Activated CD4-positive, alpha-beta T cell treated with anti-CD3 and anti-CD28 coated beads, Interleukin-2, amount 10 ng/mL, durations not matched to agents 24 days and 14 days (primary cell): ENCODE measurements around the gene RAPGEF4. TPM values are rescaled to one million over a fixed set of nuclear protein-coding genes. Genes with fewer than 3 reads are reported as not detected.
A peak's percentile ranks its signal among the peaks of the same experiment; 100 is the strongest.

Experiments
- DNase-seq: peaks from one replicate; pipeline ENCODE4 v3.0.0; 2022
- H3K27ac Mint-ChIP-seq: one replicate; pipeline ENCODE4 v1.8.0; 2022; ENCODE audit warnings: mild to moderate bottlenecking, mixed read lengths
- H3K27me3 Mint-ChIP-seq: one replicate; pipeline ENCODE4 v1.8.0; 2022; ENCODE audit warnings: mixed read lengths
- H3K36me3 Mint-ChIP-seq: one replicate; pipeline ENCODE4 v1.8.0; 2022; ENCODE audit warnings: low read depth, mild to moderate bottlenecking, mixed read lengths
- H3K4me1 Mint-ChIP-seq: one replicate; pipeline ENCODE4 v1.8.0; 2021; ENCODE audit warnings: mixed read lengths
- H3K4me3 Mint-ChIP-seq: one replicate; pipeline ENCODE4 v1.8.0; 2022; ENCODE audit warnings: mild to moderate bottlenecking, moderate library complexity, mixed read lengths
- H3K9me3 Mint-ChIP-seq: one replicate; pipeline ENCODE4 v1.8.0; 2021; ENCODE audit warnings: mixed read lengths
- intact Hi-C: fragments of 100-400 bp; cut with micrococcal nuclease; formaldehyde crosslinking; loops from one replicate; pipeline ENCODE4 v1.15.1; 2023
- total RNA-seq: library from RNA; stranded (reverse); gene quantifications from 2 replicates; pipeline ENCODE4 v1.2.3, GENCODE V29; 2022

The RAPGEF4 gene
- total RNA-seq, 1 donor from 2014 or later = 0.37 TPM

- Mint-ChIP-seq H3K4me1 (peaks cover 6% of the 10 kb centered on the region), H3K9me3 (no peaks in the 10 kb centered on the region), H3K27ac (no peak overlapping the region), H3K27me3 (peaks cover 10% of the 10 kb centered on the region), H3K4me3 (no peak overlapping the region), H3K36me3 (no peaks in the 10 kb centered on the region)
- intact Hi-C loops = no loop called here
- DNase-seq = no peak
These were observed 99.2 kb downstream of the RAPGEF4 start for GRCh38 chr2:172834881-172835280.

GRCh38 chr2:172836347-172836821, 100.7 kb downstream of the RAPGEF4 start:
- no peaks in the 10 kb centered on the region for H3K9me3 Mint-ChIP-seq
- no peak overlapping the region for H3K4me3 Mint-ChIP-seq
- peaks cover 6% of the 10 kb centered on the region for H3K4me1 Mint-ChIP-seq
- H3K27me3 Mint-ChIP-seq = peaks cover 9% of the 10 kb centered on the region
- DNase-seq = no peak
- H3K27ac Mint-ChIP-seq = no peak overlapping the region
- no peaks in the 10 kb centered on the region for H3K36me3 Mint-ChIP-seq
- intact Hi-C loops = no loop called here

- H3K27ac Mint-ChIP-seq = no peak overlapping the region
- peaks cover 9% of the 10 kb centered on the region for H3K27me3 Mint-ChIP-seq
- peaks cover 6% of the 10 kb centered on the region for H3K4me1 Mint-ChIP-seq
- intact Hi-C loops = no loop called here
- DNase-seq = no peak
- no peaks in the 10 kb centered on the region for H3K36me3 Mint-ChIP-seq
- H3K4me3 Mint-ChIP-seq = no peak overlapping the region
- H3K9me3 Mint-ChIP-seq = no peaks in the 10 kb centered on the region
These were observed 101.2 kb downstream of the RAPGEF4 start for GRCh38 chr2:172836827-172837226.

GRCh38 chr2:172839446-172839845, 103.8 kb downstream of the RAPGEF4 start:
- peaks cover 5% of the 10 kb centered on the region for H3K27me3 Mint-ChIP-seq
- no peak overlapping the region for H3K27ac Mint-ChIP-seq
- H3K4me3 Mint-ChIP-seq = no peak overlapping the region
- H3K36me3 Mint-ChIP-seq = no peaks in the 10 kb centered on the region
- intact Hi-C loops = no loop called here
- DNase-seq = no peak
- H3K4me1 Mint-ChIP-seq = peaks cover 5% of the 10 kb centered on the region
- H3K9me3 Mint-ChIP-seq = no peaks in the 10 kb centered on the region

- Mint-ChIP-seq H3K4me3 (no peak overlapping the region), H3K4me1 (no peaks in the 10 kb centered on the region), H3K36me3 (no peaks in the 10 kb centered on the region), H3K9me3 (no peaks in the 10 kb centered on the region), H3K27me3 (peaks cover 2% of the 10 kb centered on the region), H3K27ac (no peak overlapping the region)
- intact Hi-C loops = no loop called here
- no peak for DNase-seq
These were observed 107.0 kb downstream of the RAPGEF4 start for GRCh38 chr2:172842511-172843265.

- Mint-ChIP-seq H3K27ac (no peak overlapping the region), H3K9me3 (no peaks in the 10 kb centered on the region), H3K27me3 (peaks cover 2% of the 10 kb centered on the region), H3K36me3 (no peaks in the 10 kb centered on the region), H3K4me1 (no peaks in the 10 kb centered on the region), H3K4me3 (no peak overlapping the region)
- no peak for DNase-seq
- intact Hi-C loops = no loop called here
These were observed 107.6 kb downstream of the RAPGEF4 start for GRCh38 chr2:172843266-172843582.

- no peak for DNase-seq
- Mint-ChIP-seq H3K4me3 (no peak overlapping the region), H3K36me3 (no peaks in the 10 kb centered on the region), H3K27me3 (peaks cover 2% of the 10 kb centered on the region), H3K9me3 (no peaks in the 10 kb centered on the region), H3K4me1 (no peaks in the 10 kb centered on the region), H3K27ac (no peak overlapping the region)
- intact Hi-C loops = no loop called here
These were observed 108.5 kb downstream of the RAPGEF4 start for GRCh38 chr2:172843902-172844715.

GRCh38 chr2:172845028-172845630, 109.5 kb downstream of the RAPGEF4 start:
- no peaks in the 10 kb centered on the region for H3K9me3 Mint-ChIP-seq
- peaks cover under 1% of the 10 kb centered on the region for H3K27me3 Mint-ChIP-seq
- H3K27ac Mint-ChIP-seq = no peak overlapping the region
- H3K4me3 Mint-ChIP-seq = no peak overlapping the region
- no peaks in the 10 kb centered on the region for H3K36me3 Mint-ChIP-seq
- intact Hi-C loops = no loop called here
- DNase-seq = no peak
- no peaks in the 10 kb centered on the region for H3K4me1 Mint-ChIP-seq

GRCh38 chr2:172846551-172846950, 110.9 kb downstream of the RAPGEF4 start:
- Mint-ChIP-seq H3K27me3 (no peaks in the 10 kb centered on the region), H3K9me3 (no peaks in the 10 kb centered on the region), H3K27ac (no peak overlapping the region), H3K4me1 (no peaks in the 10 kb centered on the region), H3K4me3 (no peak overlapping the region), H3K36me3 (no peaks in the 10 kb centered on the region)
- intact Hi-C loops = no loop called here
- no peak for DNase-seq

- Mint-ChIP-seq H3K27me3 (no peaks in the 10 kb centered on the region), H3K9me3 (no peaks in the 10 kb centered on the region), H3K27ac (no peak overlapping the region), H3K4me3 (no peak overlapping the region), H3K36me3 (no peaks in the 10 kb centered on the region), H3K4me1 (no peaks in the 10 kb centered on the region)
- intact Hi-C loops = no loop called here
- no peak for DNase-seq
These were observed 111.5 kb downstream of the RAPGEF4 start for GRCh38 chr2:172847188-172847587.

- intact Hi-C loops = no loop called here
- Mint-ChIP-seq H3K27me3 (peaks cover 1% of the 10 kb centered on the region), H3K4me3 (no peak overlapping the region), H3K36me3 (no peaks in the 10 kb centered on the region), H3K9me3 (no peaks in the 10 kb centered on the region), H3K27ac (no peak overlapping the region), H3K4me1 (no peaks in the 10 kb centered on the region)
- DNase-seq = no peak
These were observed 112.9 kb downstream of the RAPGEF4 start for GRCh38 chr2:172848519-172848918.

- intact Hi-C loops = no loop called here
- no peak overlapping the region for H3K27ac Mint-ChIP-seq
- H3K4me1 Mint-ChIP-seq = no peaks in the 10 kb centered on the region
- H3K4me3 Mint-ChIP-seq = no peak overlapping the region
- no peaks in the 10 kb centered on the region for H3K9me3 Mint-ChIP-seq
- peaks cover 6% of the 10 kb centered on the region for H3K27me3 Mint-ChIP-seq
- H3K36me3 Mint-ChIP-seq = no peaks in the 10 kb centered on the region
- DNase-seq = peak; percentile 16
These were observed 114.0 kb downstream of the RAPGEF4 start for GRCh38 chr2:172849519-172850217.

- H3K27me3 Mint-ChIP-seq = peaks cover 12% of the 10 kb centered on the region
- intact Hi-C loops = no loop called here
- H3K27ac Mint-ChIP-seq = no peak overlapping the region
- no peaks in the 10 kb centered on the region for H3K9me3 Mint-ChIP-seq
- H3K4me1 Mint-ChIP-seq = no peaks in the 10 kb centered on the region
- no peaks in the 10 kb centered on the region for H3K36me3 Mint-ChIP-seq
- no peak for DNase-seq
- H3K4me3 Mint-ChIP-seq = no peak overlapping the region
These were observed 119.9 kb downstream of the RAPGEF4 start for GRCh38 chr2:172855588-172855987.

GRCh38 chr2:172856606-172857005, 121.0 kb downstream of the RAPGEF4 start:
- intact Hi-C loops = no loop called here
- H3K4me3 Mint-ChIP-seq = no peak overlapping the region
- no peaks in the 10 kb centered on the region for H3K36me3 Mint-ChIP-seq
- no peak overlapping the region for H3K27ac Mint-ChIP-seq
- no peak for DNase-seq
- H3K27me3 Mint-ChIP-seq = peaks cover 12% of the 10 kb centered on the region
- no peaks in the 10 kb centered on the region for H3K4me1 Mint-ChIP-seq
- no peaks in the 10 kb centered on the region for H3K9me3 Mint-ChIP-seq
